Fibroblast of pulmonary artery (primary cell): ENCODE data around the gene BRINP3.

ENCODE experiments used
- DNase-seq: peaks from one replicate; pipeline ENCODE4 v3.0.0-alpha.2; 2010; ENCODE audit warnings: low read depth
- H3K4me3 ChIP-seq: replicated peaks from 2 replicates; pipeline ENCODE4 v1.5.1; 2011; ENCODE audit warnings: low read depth, mild to moderate bottlenecking, control low read depth, low read length, moderate library complexity
- CTCF ChIP-seq: IDR thresholded peaks from 2 replicates; pipeline ENCODE4 v1.5.1; 2011; ENCODE audit warnings: mild to moderate bottlenecking, control low read depth, low read length, inconsistent platforms; ENCODE audit errors: missing control alignments

The BRINP3 gene

GRCh38 chr1:190243056-190243455, 234.6 kb downstream of the BRINP3 start:
- DNase-seq: no peak
- no peak overlapping the region for H3K4me3 ChIP-seq
- TF ChIP-seq CTCF: no peak

- H3K4me3 ChIP-seq: no peak overlapping the region
- DNase-seq: no peak
- no peak for TF ChIP-seq CTCF
Observed at GRCh38 chr1:190226006-190226405, 251.7 kb downstream of the BRINP3 start.

- no peak overlapping the region for H3K4me3 ChIP-seq
- no peak for DNase-seq
- no peak for TF ChIP-seq CTCF
Observed at GRCh38 chr1:190212450-190212849, 265.2 kb downstream of the BRINP3 start.

GRCh38 chr1:190207733-190208132, 269.9 kb downstream of the BRINP3 start:
- no peak overlapping the region for H3K4me3 ChIP-seq
- TF ChIP-seq CTCF: no peak
- DNase-seq: no peak

- H3K4me3 ChIP-seq: no peak overlapping the region
- peak; percentile 56 for DNase-seq
- TF ChIP-seq CTCF: no peak
Observed at GRCh38 chr1:190205713-190206112, 272.0 kb downstream of the BRINP3 start.

GRCh38 chr1:190196020-190196419, 281.6 kb downstream of the BRINP3 start:
- TF ChIP-seq CTCF: no peak
- no peak for DNase-seq
- H3K4me3 ChIP-seq: no peak overlapping the region

GRCh38 chr1:190193508-190194115, 284.1 kb downstream of the BRINP3 start:
- no peak for DNase-seq
- no peak overlapping the region for H3K4me3 ChIP-seq
- TF ChIP-seq CTCF: no peak
